Activated naive CD8-positive, alpha-beta T cell treated with anti-CD3 and anti-CD28 coated beads, Interleukin-2, amount 10 ng/mL, durations not matched to agents 7 days and 5 days (primary cell): ENCODE results near the gene DDTL. TPM values are rescaled to one million over a fixed set of nuclear protein-coding genes. Genes with fewer than 3 reads are reported as not detected.
A peak's percentile ranks its signal among the peaks of the same experiment; 100 is the strongest.
"Not testable (repeated sequence)": the region's sequence is repeated elsewhere in the genome, so short reads cannot be mapped to it uniquely, and the experiment has no call there.

Experiments
- ATAC-seq: fragments of 150-1000 bp; cut with Tn5 transposase; one replicate; pipeline ENCODE4 v1.10.0; 2021; ENCODE audit warnings: low read depth, moderate library complexity
- POLR2A ChIA-PET: fragments of 350-600 bp; sonication (Branson Sonifier 250); formaldehyde crosslinking; loops from one replicate; lab custom pipeline; 2021; ENCODE audit warnings: antibody characterized with exemption; lab: Charles Lee
- DNase-seq: peaks from one replicate; pipeline ENCODE4 v3.0.0; 2021
- H3K27ac Mint-ChIP-seq: one replicate; pipeline ENCODE4 v1.8.0; 2022; ENCODE audit warnings: mild to moderate bottlenecking, mixed read lengths
- H3K27me3 Mint-ChIP-seq: one replicate; pipeline ENCODE4 v1.8.0; 2022; ENCODE audit warnings: mild to moderate bottlenecking, moderate library complexity, mixed read lengths
- H3K36me3 Mint-ChIP-seq: one replicate; pipeline ENCODE4 v1.8.0; 2021; ENCODE audit warnings: mild to moderate bottlenecking, mixed read lengths
- H3K4me1 Mint-ChIP-seq: one replicate; pipeline ENCODE4 v1.8.0; 2021; ENCODE audit warnings: mixed read lengths
- H3K4me3 Mint-ChIP-seq: one replicate; pipeline ENCODE4 v1.8.0; 2022; ENCODE audit warnings: mild to moderate bottlenecking, moderate library complexity, mixed read lengths
- H3K9me3 Mint-ChIP-seq: one replicate; pipeline ENCODE4 v1.8.0; 2021; ENCODE audit warnings: mixed read lengths
- total RNA-seq, 2 experiments: library from RNA; stranded (reverse); gene quantifications; one replicate each; pipeline ENCODE4 v1.2.3, GENCODE V29; 2021

DDTL gene
- not detected for total RNA-seq

DNA sequence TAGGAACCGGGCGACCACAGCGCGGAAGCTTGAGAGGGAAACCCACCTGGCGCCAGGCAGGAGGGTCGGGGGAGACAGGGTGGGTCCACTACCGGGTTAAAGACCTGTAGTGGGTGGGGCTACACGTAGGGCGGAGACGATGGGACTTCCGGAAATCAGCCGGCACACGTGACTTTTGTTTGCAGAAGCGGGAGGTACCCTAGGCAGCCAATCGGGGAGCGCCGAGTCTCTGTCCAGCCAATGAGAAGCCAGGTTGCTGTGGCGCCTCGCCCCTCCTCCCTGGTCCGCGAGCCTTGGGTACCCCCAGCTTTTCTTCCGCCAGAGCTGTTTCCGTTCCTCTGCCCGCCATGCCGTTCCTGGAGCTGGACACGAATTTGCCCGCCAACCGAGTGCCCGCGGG is at the start of gene DDTL:
DDTL (plus strand) TSS at position 321 of the 400 bp plus-strand sequence; CDS start at position 348, 27 bp downstream.
- DNase-seq, POLR2A ChIA-PET, H3K27me3 Mint-ChIP-seq, H3K27ac Mint-ChIP-seq, H3K4me3 Mint-ChIP-seq, H3K9me3 Mint-ChIP-seq: not testable (repeated sequence)
- peak; percentile 99 for ATAC-seq
- peaks cover 12% of the 10 kb centered on the region for H3K4me1 Mint-ChIP-seq
- H3K36me3 Mint-ChIP-seq = peaks cover 22% of the 10 kb centered on the region

- DNase-seq, H3K27ac Mint-ChIP-seq, H3K27me3 Mint-ChIP-seq, H3K4me3 Mint-ChIP-seq, POLR2A ChIA-PET, H3K9me3 Mint-ChIP-seq, ATAC-seq: not testable (repeated sequence)
- peaks cover 24% of the 10 kb centered on the region for H3K4me1 Mint-ChIP-seq
- H3K36me3 Mint-ChIP-seq = peaks cover 48% of the 10 kb centered on the region
Observed at GRCh38 chr22:23920267-23920611, 46.4 kb upstream of the DDTL start.

GRCh38 chr22:23921586-23922201 is 45.0 kb upstream of the DDTL start:
- POLR2A ChIA-PET, H3K9me3 Mint-ChIP-seq, DNase-seq, H3K4me3 Mint-ChIP-seq, ATAC-seq, H3K27me3 Mint-ChIP-seq: not testable (repeated sequence)
- Mint-ChIP-seq H3K36me3 (peaks cover 53% of the 10 kb centered on the region), H3K27ac (peak overlapping the region; percentile 6), H3K4me1 (peaks cover 20% of the 10 kb centered on the region)

GRCh38 chr22:23922921-23923320 is 43.8 kb upstream of the DDTL start:
- Mint-ChIP-seq H3K27ac (peak overlapping the region; percentile 4), H3K27me3 (no peaks in the 10 kb centered on the region), H3K4me3 (no peak overlapping the region), H3K4me1 (peaks cover 20% of the 10 kb centered on the region), H3K36me3 (peaks cover 58% of the 10 kb centered on the region), H3K9me3 (peaks cover 14% of the 10 kb centered on the region)
- DNase-seq (no peak), ATAC-seq (peak; percentile 56)
- POLR2A ChIA-PET = interaction anchor here (0.5 to 1.0 kb wide), 2 partner anchors 29 to 140 kb away, joined by 3 to 5 read pairs; partner anchors contain the start of gene MIF

GRCh38 chr22:23925020-23925606 is 41.6 kb upstream of the DDTL start:
- ATAC-seq (no peak), DNase-seq (no peak)
- no peak overlapping the region for H3K4me3 Mint-ChIP-seq
- H3K36me3 Mint-ChIP-seq = peaks cover 70% of the 10 kb centered on the region
- peaks cover 20% of the 10 kb centered on the region for H3K4me1 Mint-ChIP-seq
- H3K27me3 Mint-ChIP-seq = no peaks in the 10 kb centered on the region
- POLR2A ChIA-PET = no interaction called here
- no peak overlapping the region for H3K27ac Mint-ChIP-seq
- H3K9me3 Mint-ChIP-seq = peaks cover 14% of the 10 kb centered on the region

- H3K9me3 Mint-ChIP-seq = peaks cover 18% of the 10 kb centered on the region
- no peak overlapping the region for H3K27ac Mint-ChIP-seq
- POLR2A ChIA-PET = interaction anchor here (0.7 kb wide), 1 partner anchor 13 kb away, joined by 3 read pairs; no protein-coding TSS in a partner anchor
- H3K4me3 Mint-ChIP-seq = no peak overlapping the region
- H3K4me1 Mint-ChIP-seq = peaks cover 23% of the 10 kb centered on the region
- H3K36me3 Mint-ChIP-seq = peaks cover 75% of the 10 kb centered on the region
- ATAC-seq = no peak
- no peak for DNase-seq
- no peaks in the 10 kb centered on the region for H3K27me3 Mint-ChIP-seq
Observed at GRCh38 chr22:23926561-23926960, 40.1 kb upstream of the DDTL start.

- H3K36me3 Mint-ChIP-seq = no peaks in the 10 kb centered on the region
- no peaks in the 10 kb centered on the region for H3K9me3 Mint-ChIP-seq
- no peak for ATAC-seq
- peaks cover 2% of the 10 kb centered on the region for H3K27me3 Mint-ChIP-seq
- POLR2A ChIA-PET = no interaction called here
- DNase-seq = no peak
- H3K27ac Mint-ChIP-seq = no peak overlapping the region
- H3K4me3 Mint-ChIP-seq = no peak overlapping the region
- H3K4me1 Mint-ChIP-seq = no peaks in the 10 kb centered on the region
Observed at GRCh38 chr22:23938328-23939016, 28.2 kb upstream of the DDTL start.

DNA sequence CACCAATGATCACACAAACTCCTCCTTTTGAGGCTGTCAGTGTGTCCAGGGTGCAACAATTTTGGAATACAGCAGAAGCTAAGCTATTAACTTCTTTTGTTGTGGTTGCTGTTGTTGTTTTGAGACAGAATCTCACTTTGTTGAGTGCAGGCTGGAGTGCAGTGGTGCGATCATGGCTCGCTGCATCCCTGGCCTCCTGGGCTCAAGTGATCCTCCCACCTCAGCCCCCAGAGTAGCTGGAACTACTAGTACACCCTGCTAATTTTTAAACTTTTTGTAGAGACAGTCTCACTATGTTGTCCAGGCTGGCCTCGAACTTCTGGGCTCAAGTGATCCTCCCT is 27.7 kb upstream of the DDTL start:
- no peak for ATAC-seq
- POLR2A ChIA-PET = no interaction called here
- Mint-ChIP-seq H3K27ac (no peak overlapping the region), H3K4me1 (no peaks in the 10 kb centered on the region), H3K4me3 (no peak overlapping the region), H3K9me3 (no peaks in the 10 kb centered on the region), H3K36me3 (no peaks in the 10 kb centered on the region), H3K27me3 (peaks cover 2% of the 10 kb centered on the region)
- DNase-seq = no peak

GRCh38 chr22:23940166-23940565 is 26.5 kb upstream of the DDTL start:
- H3K4me3 Mint-ChIP-seq, ATAC-seq, H3K27ac Mint-ChIP-seq, H3K9me3 Mint-ChIP-seq, H3K36me3 Mint-ChIP-seq, DNase-seq, H3K27me3 Mint-ChIP-seq, H3K4me1 Mint-ChIP-seq, POLR2A ChIA-PET: not testable (repeated sequence)

GRCh38 chr22:23947391-23947790 is 19.3 kb upstream of the DDTL start:
- H3K36me3 Mint-ChIP-seq, H3K4me3 Mint-ChIP-seq, H3K27ac Mint-ChIP-seq, H3K4me1 Mint-ChIP-seq, H3K27me3 Mint-ChIP-seq, POLR2A ChIA-PET, H3K9me3 Mint-ChIP-seq, ATAC-seq, DNase-seq: not testable (repeated sequence)

- H3K27ac Mint-ChIP-seq, POLR2A ChIA-PET, H3K4me3 Mint-ChIP-seq, H3K4me1 Mint-ChIP-seq, H3K9me3 Mint-ChIP-seq, H3K36me3 Mint-ChIP-seq, H3K27me3 Mint-ChIP-seq, ATAC-seq, DNase-seq: not testable (repeated sequence)
Observed at GRCh38 chr22:23949764-23950163, 16.9 kb upstream of the DDTL start.

GRCh38 chr22:23951383-23951782 is 15.3 kb upstream of the DDTL start:
- DNase-seq, H3K27ac Mint-ChIP-seq, H3K36me3 Mint-ChIP-seq, H3K27me3 Mint-ChIP-seq, ATAC-seq, POLR2A ChIA-PET, H3K9me3 Mint-ChIP-seq, H3K4me1 Mint-ChIP-seq, H3K4me3 Mint-ChIP-seq: not testable (repeated sequence)

GRCh38 chr22:23952794-23953405 is 13.8 kb upstream of the DDTL start:
- H3K4me3 Mint-ChIP-seq, ATAC-seq, H3K4me1 Mint-ChIP-seq, H3K27me3 Mint-ChIP-seq, DNase-seq, POLR2A ChIA-PET, H3K36me3 Mint-ChIP-seq, H3K9me3 Mint-ChIP-seq: not testable (repeated sequence)
- H3K27ac Mint-ChIP-seq = peak overlapping the region; percentile 49
